Measurements from ENCODE around the gene TMEM225. TPM values are rescaled to one million over a fixed set of nuclear protein-coding genes. Genes with fewer than 3 reads are reported as not detected.

Gene TMEM225
- total and polyA plus RNA-seq, 2 donors (not counting 3 experiments of a cell fraction or from before 2014, with no cell fraction given) = not detected

DNA sequence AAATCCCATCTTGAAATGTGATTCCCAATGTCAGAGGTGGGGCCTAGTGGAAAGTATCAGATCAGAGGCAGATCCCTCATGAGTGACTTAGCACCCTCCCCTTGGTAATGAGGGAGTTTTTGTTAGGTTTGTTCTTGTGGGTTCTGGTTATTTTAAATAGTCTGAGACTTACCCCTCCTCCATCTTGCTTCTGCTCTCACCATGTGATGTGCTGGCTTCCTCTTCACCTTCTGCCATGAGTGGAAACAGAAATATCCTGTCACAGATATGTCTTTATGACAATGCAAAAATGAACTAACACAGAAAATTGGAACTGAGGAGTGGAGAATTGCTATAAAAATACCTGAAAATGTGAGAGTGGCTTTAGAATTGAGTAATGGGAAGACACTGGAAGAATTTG, 33.1 kb downstream of the TMEM225 start:
- no peak for DNase-seq (ENCODE audit: low read depth, low spot score)
- Histone ChIP-seq H3K27me3 (ENCODE audit: control insufficient read depth in 2 of 2, insufficient read depth in 2 of 2, low read length in 2 of 2) (no peaks in the 10 kb centered on the region), H3K9me3 (replicated peaks; ENCODE audit: control insufficient read depth, insufficient read depth, low read length) (no peaks in the 10 kb centered on the region), H3K9ac (replicated peaks; ENCODE audit: extremely low read depth, insufficient read depth, low read length) (no peak overlapping the region), H3K4me1 (ENCODE audit: control insufficient read depth, extremely low read depth, insufficient read depth, low read length) (no peaks in the 10 kb centered on the region), H3K4me3 (replicated peaks in 1 of 3; ENCODE audit: insufficient read depth in 1 of 3, low read depth in 1 of 3, low read length in 3 of 3) (no peak overlapping the region), H3K27ac (ENCODE audit: insufficient read depth, low read depth, low read length) (no peak overlapping the region), H3K9me1 (replicated peaks; ENCODE audit: control insufficient read depth, extremely low read depth, insufficient read depth, low read length) (no peaks in the 10 kb centered on the region), H3K36me3 (ENCODE audit: control insufficient read depth in 2 of 2, extremely low read depth in 1 of 2, insufficient read depth in 2 of 2, low read length in 2 of 2) (no peaks in the 10 kb centered on the region), H2AFZ (ENCODE audit: low read depth, low read length) (no peak overlapping the region), H3K79me2 (ENCODE audit: control insufficient read depth, insufficient read depth, low read length) (no peaks in the 10 kb centered on the region), H4K20me1 (replicated peaks; ENCODE audit: control insufficient read depth, extremely low read depth, insufficient read depth, low read length) (no peaks in the 10 kb centered on the region), H3K4me2 (ENCODE audit: insufficient read depth, low read length) (no peak overlapping the region)
- dilution Hi-C loops (cut with MboI; ENCODE audit: extremely low pct_ligation_motif_present, low sequenced_read_pairs) (no loop called here), intact Hi-C loops (cut with micrococcal nuclease) (no loop called here)
- no peak for FAIRE-seq
- ChIA-PET POLR2A (no interaction called here), CTCF (no interaction called here)
- no peak for TF ChIP-seq FOS (IDR thresholded peaks at IDR 0.05; ENCODE audit: borderline replicate concordance, insufficient read depth, low read length)
- TF ChIP-seq EZH2 (IDR thresholded peaks at IDR 0.05; ENCODE audit: borderline replicate concordance, low read depth, low read length, severe bottlenecking) = no peak
- no peak for TF ChIP-seq MYC (IDR thresholded peaks at IDR 0.05; ENCODE audit: low read depth, low read length)
- no peak for TF ChIP-seq JUN (IDR thresholded peaks at IDR 0.05; ENCODE audit: borderline replicate concordance, insufficient read depth, insufficient read length, low read depth)
- TF ChIP-seq POLR2A (IDR thresholded peaks at IDR 0.05; ENCODE audit: low read depth, low read length) = no peak
- no TSS peak for BruUV-seq (replicated peaks)

DNA sequence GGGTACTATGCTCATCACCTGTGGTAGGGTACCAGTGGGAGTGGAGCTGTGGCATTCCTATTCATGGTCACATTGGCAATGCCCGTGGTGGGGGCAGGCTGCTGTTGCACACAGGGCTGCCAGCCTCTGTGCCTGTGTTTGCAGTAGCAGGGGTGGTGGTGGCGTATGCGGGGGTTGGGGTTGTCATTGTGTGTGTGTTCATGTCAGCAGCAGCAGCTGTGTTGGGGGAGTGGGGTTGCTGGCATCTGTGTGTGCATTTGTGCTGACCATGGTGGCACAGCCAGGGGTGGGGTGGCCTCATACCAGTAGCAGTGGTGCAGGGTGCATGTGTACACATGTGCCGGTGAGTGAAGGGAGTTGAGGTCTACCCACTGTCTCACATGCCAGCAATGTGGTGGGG, 34.4 kb downstream of the TMEM225 start:
- FAIRE-seq (no peak), DNase-seq (ENCODE audit: low read depth, low spot score) (no peak)
- no peaks in the 10 kb centered on the region for H3K9me1 ChIP-seq (replicated peaks; ENCODE audit: control insufficient read depth, extremely low read depth, insufficient read depth, low read length)
- H3K4me1 ChIP-seq (ENCODE audit: control insufficient read depth, extremely low read depth, insufficient read depth, low read length) = no peaks in the 10 kb centered on the region
- no peaks in the 10 kb centered on the region for H3K36me3 ChIP-seq (ENCODE audit: control insufficient read depth in 2 of 2, extremely low read depth in 1 of 2, insufficient read depth in 2 of 2, low read length in 2 of 2)
- no peak overlapping the region for H2AFZ ChIP-seq (ENCODE audit: low read depth, low read length)
- intact Hi-C loops (cut with micrococcal nuclease) = no loop called here
- no peaks in the 10 kb centered on the region for H3K27me3 ChIP-seq (ENCODE audit: control insufficient read depth in 2 of 2, insufficient read depth in 2 of 2, low read length in 2 of 2)
- no TSS peak for BruUV-seq (replicated peaks)
- TF ChIP-seq, protein P1, sequence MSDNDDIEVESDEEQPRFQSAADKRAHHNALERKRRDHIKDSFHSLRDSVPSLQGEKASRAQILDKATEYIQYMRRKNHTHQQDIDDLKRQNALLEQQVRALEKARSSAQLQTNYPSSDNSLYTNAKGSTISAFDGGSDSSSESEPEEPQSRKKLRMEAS (IDR thresholded peaks at IDR 0.05; ENCODE audit: insufficient read depth, insufficient read length) = no peak
- TF ChIP-seq MYC (IDR thresholded peaks at IDR 0.05; ENCODE audit: low read depth, low read length) (no peak), POLR2AphosphoS5 (IDR thresholded peaks at IDR 0.05; ENCODE audit: insufficient read depth, low read depth, low read length) (no peak), POLR2A (IDR thresholded peaks at IDR 0.05; ENCODE audit: low read depth, low read length) (no peak), FOS (IDR thresholded peaks at IDR 0.05; ENCODE audit: borderline replicate concordance, insufficient read depth, low read length) (no peak), EZH2 (IDR thresholded peaks at IDR 0.05; ENCODE audit: borderline replicate concordance, low read depth, low read length, severe bottlenecking) (no peak), JUN (IDR thresholded peaks at IDR 0.05; ENCODE audit: borderline replicate concordance, insufficient read depth, insufficient read length, low read depth) (no peak), GATA2 (IDR thresholded peaks at IDR 0.05; ENCODE audit: insufficient read depth, insufficient read length, low read depth, low read length) (no peak)
- TF ChIP-seq, protein P2, sequence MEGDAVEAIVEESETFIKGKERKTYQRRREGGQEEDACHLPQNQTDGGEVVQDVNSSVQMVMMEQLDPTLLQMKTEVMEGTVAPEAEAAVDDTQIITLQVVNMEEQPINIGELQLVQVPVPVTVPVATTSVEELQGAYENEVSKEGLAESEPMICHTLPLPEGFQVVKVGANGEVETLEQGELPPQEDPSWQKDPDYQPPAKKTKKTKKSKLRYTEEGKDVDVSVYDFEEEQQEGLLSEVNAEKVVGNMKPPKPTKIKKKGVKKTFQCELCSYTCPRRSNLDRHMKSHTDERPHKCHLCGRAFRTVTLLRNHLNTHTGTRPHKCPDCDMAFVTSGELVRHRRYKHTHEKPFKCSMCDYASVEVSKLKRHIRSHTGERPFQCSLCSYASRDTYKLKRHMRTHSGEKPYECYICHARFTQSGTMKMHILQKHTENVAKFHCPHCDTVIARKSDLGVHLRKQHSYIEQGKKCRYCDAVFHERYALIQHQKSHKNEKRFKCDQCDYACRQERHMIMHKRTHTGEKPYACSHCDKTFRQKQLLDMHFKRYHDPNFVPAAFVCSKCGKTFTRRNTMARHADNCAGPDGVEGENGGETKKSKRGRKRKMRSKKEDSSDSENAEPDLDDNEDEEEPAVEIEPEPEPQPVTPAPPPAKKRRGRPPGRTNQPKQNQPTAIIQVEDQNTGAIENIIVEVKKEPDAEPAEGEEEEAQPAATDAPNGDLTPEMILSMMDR (IDR thresholded peaks at IDR 0.05; ENCODE audit: extremely low read depth in 1 of 2, insufficient read depth in 1 of 2, low read depth in 1 of 2, low read length in 2 of 2) = no peak
- no peaks in the 10 kb centered on the region for H4K20me1 ChIP-seq (replicated peaks; ENCODE audit: control insufficient read depth, extremely low read depth, insufficient read depth, low read length)
- no peak overlapping the region for H3K4me3 ChIP-seq (replicated peaks in 1 of 3; ENCODE audit: insufficient read depth in 1 of 3, low read depth in 1 of 3, low read length in 3 of 3)
- H3K9ac ChIP-seq (replicated peaks; ENCODE audit: extremely low read depth, insufficient read depth, low read length) = no peak overlapping the region
- dilution Hi-C loops (cut with MboI; ENCODE audit: extremely low pct_ligation_motif_present, low sequenced_read_pairs) = no loop called here
- no peak overlapping the region for H3K27ac ChIP-seq (ENCODE audit: insufficient read depth, low read depth, low read length)
- no peak overlapping the region for H3K4me2 ChIP-seq (ENCODE audit: insufficient read depth, low read length)
- no peaks in the 10 kb centered on the region for H3K9me3 ChIP-seq (replicated peaks; ENCODE audit: control insufficient read depth, insufficient read depth, low read length)
- CTCF ChIA-PET = no interaction called here
- H3K79me2 ChIP-seq (ENCODE audit: control insufficient read depth, insufficient read depth, low read length) = no peaks in the 10 kb centered on the region
- POLR2A ChIA-PET = no interaction called here

Measured in endothelial cell of umbilical vein (primary cell).